Spleen (tissue), 13 donors: ENCODE measurements around the gene PLA2G10. TPM values are rescaled to one million over a fixed set of nuclear protein-coding genes. Genes with fewer than 3 reads are reported as not detected.
"Not testable (repeated sequence)": the region's sequence is repeated elsewhere in the genome, so short reads cannot be mapped to it uniquely, and the experiment has no call there.

Source experiments
- DNase-seq: peaks from one replicate; pipeline ENCODE4 v3.0.0-alpha.2; 2020
- H3K27ac ChIP-seq, 8 donors: fragments of 200-600 bp; sonication (generic) in 7 of 8; 1 replicate in 4 of 8; 2 replicates in 4 of 8; pipeline versions ENCODE4 v1.5.0 to v1.8.0; 2016 to 2021; ENCODE audit warnings: inconsistent platforms in 4 of 8, mild to moderate bottlenecking in 4 of 8, moderate library complexity in 1 of 8
- H3K27me3 ChIP-seq, 7 donors: fragments of 200-600 bp; sonication (generic) in 6 of 7; replicated peaks in 1 of 7; 1 replicate in 4 of 7; 2 replicates in 3 of 7; pipeline versions ENCODE4 v1.5.0 to v1.8.0; 2016 to 2021; ENCODE audit warnings: inconsistent platforms in 3 of 7, mild to moderate bottlenecking in 1 of 7
- H3K36me3 ChIP-seq, 6 donors: fragments of 200-600 bp; sonication (generic) in 5 of 6; 1 replicate in 4 of 6; 2 replicates in 2 of 6; pipeline versions ENCODE4 v1.5.0 to v1.8.0; 2016 to 2021; ENCODE audit warnings: inconsistent platforms in 2 of 6
- H3K4me1 ChIP-seq, 6 donors: fragments of 200-600 bp; sonication (generic) in 5 of 6; 1 replicate in 3 of 6; 2 replicates in 3 of 6; pipeline versions ENCODE4 v1.5.0 to v1.8.0; 2016 to 2021; ENCODE audit warnings: inconsistent platforms in 3 of 6
- H3K4me3 ChIP-seq, 8 donors: fragments of 200-600 bp; sonication (generic) in 7 of 8; 1 replicate in 4 of 8; 2 replicates in 4 of 8; pipeline versions ENCODE4 v1.5.0 to v1.8.0; 2016 to 2021; ENCODE audit warnings: inconsistent platforms in 4 of 8, mild to moderate bottlenecking in 4 of 8, moderate library complexity in 2 of 8
- H3K9me3 ChIP-seq, 8 donors: fragments of 200-600 bp; sonication (generic) in 7 of 8; 1 replicate in 4 of 8; 2 replicates in 4 of 8; pipeline versions ENCODE4 v1.5.0 to v1.8.0; 2016 to 2021; ENCODE audit warnings: inconsistent platforms in 4 of 8
- WGBS, 5 donors: extraction: QIAGEN DNeasy Blood & Tissue Kit in 3 of 5; methylation state at CpG; one replicate each; pipeline versions ENCODE4 v1.1.5 to v1.1.7; 2013 to 2018; 5-methylcytosine and 5-hydroxymethylcytosine counted together
- intact Hi-C: fragments of 100-400 bp; cut with DNase I; formaldehyde crosslinking; loops from one replicate; pipeline ENCODE4 v1.15.0; 2023; ENCODE audit warnings: low total_unique reads
- long read RNA-seq, 2 donors: transcript quantifications; one replicate each; lab custom pipeline, GENCODE V29; 2026
- polyA plus RNA-seq, 3 donors: library from polyadenylated mRNA; stranded (reverse); fragments of 200-250 nt; gene quantifications; one replicate each; pipeline ENCODE4 v1.2.1, GENCODE V29; 2013
- total RNA-seq, 7 donors: library from RNA; depleted of rRNA in 3 of 7; stranded (reverse); fragments of >200 nt in 3 of 7; fragmentation: NEBNext Ultra II Directional in 4 of 7; extraction: Animal tissue kit (Norgen Biotek cat#: 25700) in 4 of 7; gene quantifications; one replicate each; pipeline versions ENCODE4 v1.1.0 to v1.2.1, GENCODE V29; 2016 to 2021
- donor health status: healthy with polysubstance abuse.
- donor health status: DM: no; HTN: no; CAD: no; lungs with moderate emphysema.
- donor health status: DM: no; HTN: no; CAD: no.
- donor health status: Bipolar disorder and iron deficiency.
- donor health status: healthy.
- donor health status: DM: no; HTN: no; CAD: no.
- donor health status: DM: yes; HTN: yes; CAD: no.

PLA2G10 gene, protein sequence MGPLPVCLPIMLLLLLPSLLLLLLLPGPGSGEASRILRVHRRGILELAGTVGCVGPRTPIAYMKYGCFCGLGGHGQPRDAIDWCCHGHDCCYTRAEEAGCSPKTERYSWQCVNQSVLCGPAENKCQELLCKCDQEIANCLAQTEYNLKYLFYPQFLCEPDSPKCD
- total RNA-seq, result not detected
- polyA plus RNA-seq, result under 1 TPM in 2 of 3 donors, not detected in 1; 0.12 to 0.13 TPM
- long read RNA-seq, donor 1, result 0 reads
- long read RNA-seq, donor 2, result 0 reads

GRCh38 chr16:14694129-14694528, at the start of gene PLA2G10:
PLA2G10 (minus strand) TSS chr16:14694308; CDS start chr16:14694229, 79 bp downstream.
- WGBS, 5 donors, result no CpG with 5 or more reads among the region's 28 CpGs
- intact Hi-C loops, H3K27ac ChIP-seq, H3K4me1 ChIP-seq, DNase-seq, H3K9me3 ChIP-seq, H3K4me3 ChIP-seq, H3K27me3 ChIP-seq, H3K36me3 ChIP-seq: not testable (repeated sequence)

DNA sequence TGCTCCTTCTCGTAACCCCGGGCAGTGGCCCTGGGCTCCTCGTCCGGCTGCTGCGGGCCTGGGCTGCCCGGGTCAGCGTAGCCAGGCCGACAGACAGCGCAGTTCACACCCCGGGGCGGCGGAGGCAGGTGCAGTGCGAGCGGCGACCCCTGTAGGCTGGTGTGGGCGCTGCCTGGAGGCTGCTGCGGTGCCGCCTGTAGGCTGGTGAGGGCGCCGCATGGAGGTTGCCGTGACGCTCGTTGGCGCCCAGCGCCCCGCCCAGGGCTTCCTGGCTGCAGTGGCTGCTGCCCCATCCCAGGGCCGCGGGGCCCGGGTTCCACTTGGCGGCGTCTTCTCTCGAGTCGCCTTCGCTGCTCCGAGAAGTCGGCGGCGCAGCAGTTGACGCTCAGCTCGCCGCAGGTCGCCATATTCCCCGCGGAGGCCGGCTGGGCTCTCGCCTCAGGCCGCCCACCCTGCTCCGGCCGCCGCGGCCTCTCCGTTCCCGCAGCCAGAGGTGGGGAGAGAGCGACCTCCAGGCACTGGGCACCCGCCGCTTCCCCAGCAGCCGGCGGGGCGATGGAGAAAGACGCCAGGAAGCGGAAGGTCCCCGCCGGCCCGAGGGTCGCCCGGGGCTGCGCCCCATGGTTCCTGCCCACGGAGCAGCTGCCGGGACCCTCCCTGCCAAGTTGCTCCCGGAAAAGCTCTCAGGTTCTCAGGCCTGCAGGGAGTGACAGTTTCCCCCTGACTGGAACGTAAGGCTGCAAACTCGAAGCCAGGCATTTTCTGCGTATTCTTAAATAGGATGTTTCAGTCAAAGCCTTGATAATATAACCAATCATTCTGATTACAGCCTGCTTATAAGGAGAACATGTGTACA, 48.4 kb upstream of the PLA2G10 start, which contains the start of gene NPIPA2:
Gene NPIPA2, plus strand, starts transcription at position 261 of the 856 bp plus-strand sequence. CDS start 5,533 bp downstream, outside the sequence.
- intact Hi-C loops, H3K36me3 ChIP-seq: not testable (repeated sequence)
- no CpG with 5 or more reads among the region's 73 CpGs for WGBS, 5 donors

GRCh38 chr16:14741794-14742193, 47.7 kb upstream of the PLA2G10 start:
- H3K27me3 ChIP-seq, H3K4me1 ChIP-seq, H3K4me3 ChIP-seq, DNase-seq, H3K27ac ChIP-seq, intact Hi-C loops, H3K36me3 ChIP-seq, H3K9me3 ChIP-seq: not testable (repeated sequence)
- WGBS, 5 donors, result no CpG with 5 or more reads among the region's 11 CpGs

More for the DNA sequence above, 48.4 kb upstream of the PLA2G10 start, which contains the start of gene NPIPA2:
- not testable (repeated sequence) for H3K9me3 ChIP-seq, H3K27ac ChIP-seq, H3K27me3 ChIP-seq, DNase-seq, H3K4me3 ChIP-seq, H3K4me1 ChIP-seq

GRCh38 chr16:14740832-14741385, 46.8 kb upstream of the PLA2G10 start:
- H3K27ac ChIP-seq, H3K9me3 ChIP-seq, H3K4me3 ChIP-seq, intact Hi-C loops, DNase-seq, H3K4me1 ChIP-seq, H3K36me3 ChIP-seq, H3K27me3 ChIP-seq: not testable (repeated sequence)
- WGBS, 5 donors, result 64 to 73% methylated on average over 1 of the region's 10 CpGs; no CpG with 5 or more reads in 3 of the 5 donors

DNA sequence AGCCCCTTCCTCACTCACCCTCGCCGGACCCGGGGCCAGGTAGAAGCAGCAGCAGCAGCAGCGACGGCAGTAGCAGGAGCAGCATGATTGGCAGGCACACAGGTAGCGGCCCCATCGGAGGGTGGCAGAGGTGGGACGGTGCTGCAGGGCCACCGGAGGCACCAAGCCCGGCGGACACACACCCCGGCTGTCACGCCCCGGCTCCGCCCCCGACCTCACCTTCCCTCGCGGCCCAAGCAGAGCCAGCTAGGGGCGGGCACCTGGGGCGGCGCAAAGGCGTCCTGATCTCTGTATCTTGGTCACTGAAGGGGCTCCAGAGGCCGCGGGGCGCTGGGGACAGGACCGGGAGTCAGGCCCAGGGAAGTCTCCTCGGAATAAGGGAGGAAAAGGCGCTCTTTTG, 39.1 kb upstream of the PLA2G10 start:
- H3K27ac ChIP-seq, H3K4me3 ChIP-seq, H3K27me3 ChIP-seq, H3K36me3 ChIP-seq, H3K9me3 ChIP-seq, intact Hi-C loops, H3K4me1 ChIP-seq, DNase-seq: not testable (repeated sequence)
- no CpG with 5 or more reads among the region's 28 CpGs for WGBS, 5 donors

GRCh38 chr16:14703156-14704011, 9.3 kb upstream of the PLA2G10 start, which contains the start of gene NPIPA3:
NPIPA3 (plus strand) TSS chr16:14703411; CDS start chr16:14708944, 5,533 bp downstream.
- H3K9me3 ChIP-seq, H3K4me3 ChIP-seq, H3K4me1 ChIP-seq, DNase-seq, H3K27me3 ChIP-seq, H3K27ac ChIP-seq, intact Hi-C loops, H3K36me3 ChIP-seq: not testable (repeated sequence)
- no CpG with 5 or more reads among the region's 73 CpGs for WGBS, 5 donors

- H3K4me1 ChIP-seq, H3K9me3 ChIP-seq, intact Hi-C loops, H3K36me3 ChIP-seq, H3K4me3 ChIP-seq, H3K27me3 ChIP-seq, DNase-seq, H3K27ac ChIP-seq: not testable (repeated sequence)
- WGBS, 5 donors, result no CpG with 5 or more reads among the region's 11 CpGs
These were observed 8.6 kb upstream of the PLA2G10 start for GRCh38 chr16:14702672-14703071.

GRCh38 chr16:14701859-14702258, 7.8 kb upstream of the PLA2G10 start:
- H3K4me1 ChIP-seq, H3K36me3 ChIP-seq, H3K4me3 ChIP-seq, DNase-seq, intact Hi-C loops, H3K9me3 ChIP-seq, H3K27ac ChIP-seq, H3K27me3 ChIP-seq: not testable (repeated sequence)
- 63 to 79% (median 66%) methylated on average over 1 to 2 of the region's 7 CpGs; no CpG with 5 or more reads in 2 of the 5 donors for WGBS, 5 donors

DNA sequence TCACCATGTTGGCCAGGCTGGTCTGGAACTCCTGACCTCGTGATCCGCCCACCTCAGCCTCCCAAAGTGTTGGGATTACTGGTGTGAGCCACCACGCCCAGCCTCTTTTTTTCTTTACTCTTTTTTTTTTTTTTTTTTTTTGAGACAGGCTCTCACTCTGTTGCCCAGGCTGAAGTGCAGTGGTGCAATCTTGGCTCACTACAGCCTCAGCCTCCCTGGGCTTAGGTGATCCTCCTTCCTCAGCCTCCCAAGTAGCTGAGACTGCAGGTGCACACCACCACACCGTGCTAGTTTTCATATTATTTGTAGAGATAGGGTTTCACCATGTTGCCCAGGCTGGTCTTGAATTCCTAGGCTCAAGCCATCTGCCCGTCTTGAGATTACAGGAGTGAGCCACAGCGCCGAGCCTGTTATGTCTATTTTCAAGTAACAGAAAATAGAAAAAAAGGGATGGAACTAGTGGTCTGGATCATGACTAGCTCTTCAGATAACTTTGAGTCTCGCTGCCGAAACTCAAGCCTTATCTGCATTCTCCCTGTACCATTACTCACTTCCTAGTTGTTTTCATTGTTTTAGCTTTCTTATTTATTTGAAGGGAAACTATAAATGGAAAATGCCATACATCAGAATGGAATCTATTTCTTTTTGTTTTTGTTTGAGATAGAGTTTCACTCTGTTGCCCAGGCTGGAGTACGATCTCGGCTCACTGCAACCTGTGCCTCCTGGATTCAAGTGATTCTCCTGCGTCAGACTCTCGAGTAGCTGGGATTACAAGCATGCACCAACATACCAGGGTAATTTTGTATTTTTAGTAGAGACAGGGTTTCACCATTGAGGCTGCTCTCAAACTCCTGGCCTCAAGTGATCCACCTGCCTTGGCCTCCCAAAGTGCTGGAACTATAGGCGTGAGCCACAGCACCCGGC, 8.0 kb downstream of the PLA2G10 start:
- H3K27me3 ChIP-seq, intact Hi-C loops, H3K27ac ChIP-seq, H3K4me1 ChIP-seq, DNase-seq, H3K9me3 ChIP-seq, H3K36me3 ChIP-seq, H3K4me3 ChIP-seq: not testable (repeated sequence)
- WGBS, 5 donors, result 81 to 88% (median 84%) methylated on average over 15 of the region's 15 CpGs
